RPMI7951 (cell line): Measurements from ENCODE around the gene SLC26A9. TPM values are rescaled to one million over a fixed set of nuclear protein-coding genes. Genes with fewer than 3 reads are reported as not detected.
A peak's percentile ranks its signal among the peaks of the same experiment; 100 is the strongest.
"Not testable (repeated sequence)": the region's sequence is repeated elsewhere in the genome, so short reads cannot be mapped to it uniquely, and the experiment has no call there.

Experiments used
- DNase-seq: peaks from one replicate; pipeline ENCODE4 v3.0.0-alpha.2; 2012; ENCODE audit warnings: low read depth
- total RNA-seq: library from RNA; depleted of rRNA; stranded (reverse); fragments of >200 nt; shearing (Covaris generic); gene quantifications from 2 replicates; pipeline ENCODE4 v1.2.3, GENCODE V29; 2014; rRNA removed

Gene SLC26A9
- total RNA-seq, 1 experiment from 2014 or later = under 0.01 TPM

- DNase-seq = peak; percentile 33
Observed at GRCh38 chr1:205890631-205891030, 52.6 kb downstream of the SLC26A9 start.

GRCh38 chr1:205889706-205890105 is 53.5 kb downstream of the SLC26A9 start:
- peak; percentile 87 for DNase-seq

GRCh38 chr1:205889006-205889405 is 54.2 kb downstream of the SLC26A9 start:
- not testable (repeated sequence) for DNase-seq

- no peak for DNase-seq
Observed at GRCh38 chr1:205883792-205884191, 59.5 kb downstream of the SLC26A9 start.

- DNase-seq = no peak
Observed at GRCh38 chr1:205880923-205881322, 62.3 kb downstream of the SLC26A9 start.

GRCh38 chr1:205879974-205880373 is 63.3 kb downstream of the SLC26A9 start:
- DNase-seq = no peak

- no peak for DNase-seq
Observed at GRCh38 chr1:205878026-205878425, 65.2 kb downstream of the SLC26A9 start.

- not testable (repeated sequence) for DNase-seq
Observed at GRCh38 chr1:205873148-205873547, 70.1 kb downstream of the SLC26A9 start.

GRCh38 chr1:205870236-205870635 is 73.0 kb downstream of the SLC26A9 start:
- no peak for DNase-seq

Other genes starting within 250 kb of the SLC26A9 start
- gene NUCKS1, start 193.3 kb downstream of the SLC26A9 start, total RNA-seq = 154 and 176 TPM in 2 replicates
- 14.6 and 15.1 TPM in 2 replicates for gene RAB29, start 168.0 kb downstream of the SLC26A9 start, total RNA-seq
- gene SLC41A1, start 130.3 kb downstream of the SLC26A9 start, total RNA-seq = 7.8 and 10.2 TPM in 2 replicates
- not detected in 2 replicates for gene PM20D1, start 93.3 kb downstream of the SLC26A9 start, total RNA-seq
- 0.96 and 0.98 TPM in 2 replicates for gene RAB7B, start 59.9 kb upstream of the SLC26A9 start, total RNA-seq
- 0.60 TPM in 1 of 2 replicates, not detected in the other for gene CTSE, start 80.4 kb upstream of the SLC26A9 start, total RNA-seq
- not detected in 2 replicates for gene RHEX, start 109.7 kb upstream of the SLC26A9 start, total RNA-seq
- gene AVPR1B, start 173.9 kb upstream of the SLC26A9 start, total RNA-seq = not detected in 2 replicates